Gastroesophageal sphincter (tissue), 3 donors: ENCODE results near the gene F2RL2.

Source experiments
- CTCF ChIP-seq, 4 experiments: fragments of 200-600 bp in 2 of 4; fragments of 450-650 bp in 2 of 4; sonication (generic) in 1 of 4; IDR thresholded peaks; one replicate each; pipeline ENCODE4 v1.5.1; 2017 to 2019; ENCODE audit warnings: antibody characterized with exemption in 4 of 4, mild to moderate bottlenecking in 2 of 4, moderate library complexity in 2 of 4
- POLR2A ChIP-seq, 2 donors: fragments of 450-650 bp; IDR thresholded peaks; one replicate each; pipeline ENCODE4 v1.6.1; 2017; ENCODE audit warnings: antibody characterized with exemption in 2 of 2, mild to moderate bottlenecking in 2 of 2, moderate library complexity in 1 of 2
- POLR2AphosphoS5 ChIP-seq: sonication (generic); formaldehyde crosslinking; IDR thresholded peaks from one replicate; pipeline ENCODE4 v1.6.1; 2017; ENCODE audit warnings: antibody characterized with exemption

DNA sequence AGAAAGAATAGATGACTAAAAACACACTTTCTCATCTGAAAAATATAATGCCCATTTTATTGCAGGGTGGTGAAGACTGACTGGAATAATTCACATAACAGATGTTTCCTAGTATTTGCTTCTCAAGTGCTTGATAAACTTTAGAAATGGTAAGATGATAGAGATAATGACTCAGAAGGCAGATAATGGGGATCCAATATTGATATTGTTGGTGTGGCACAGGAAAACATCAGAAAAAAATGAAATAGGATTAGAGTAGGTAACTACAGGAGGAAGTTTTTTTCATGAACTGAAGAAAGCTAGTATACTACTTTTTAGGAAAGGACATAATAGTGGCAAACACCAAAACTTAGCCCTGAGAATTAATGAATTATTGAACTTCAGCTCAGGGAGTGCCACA is 20.2 kb upstream of the F2RL2 start:
- no peak for TF ChIP-seq CTCF (IDR thresholded peaks at IDR 0.05)
- no peak for TF ChIP-seq POLR2A (IDR thresholded peaks at IDR 0.05)
- TF ChIP-seq POLR2AphosphoS5 = no peak
